Neural progenitor cell (in vitro differentiated cells): ENCODE data around the gene EDEM2. TPM values are rescaled to one million over a fixed set of nuclear protein-coding genes. Genes with fewer than 3 reads are reported as not detected.
"Not testable (repeated sequence)": the region's sequence is repeated elsewhere in the genome, so short reads cannot be mapped to it uniquely, and the experiment has no call there.

Experiments
- DNase-seq: peaks from one replicate; pipeline ENCODE4 v3.0.0-alpha.2; 2016; ENCODE audit warnings: low spot score
- H2AFZ ChIP-seq: fragments of 200-600 bp; sonication (generic); replicated peaks from 2 replicates; pipeline ENCODE4 v1.6.1; 2016; ENCODE audit warnings: antibody characterized with exemption
- H3F3A ChIP-seq: fragments of 200-600 bp; sonication (generic); 2 replicates; pipeline ENCODE4 v1.6.1; 2016; ENCODE audit warnings: antibody characterized with exemption, low read depth
- H3K27ac ChIP-seq: fragments of 200-600 bp; sonication (generic); 2 replicates; pipeline ENCODE4 v1.5.1; 2016; ENCODE audit warnings: mild to moderate bottlenecking
- H3K27me3 ChIP-seq: fragments of 200-600 bp; sonication (generic); 2 replicates; pipeline ENCODE4 v1.6.1; 2016; ENCODE audit warnings: mild to moderate bottlenecking, moderate library complexity
- H3K36me3 ChIP-seq: fragments of 200-600 bp; sonication (generic); 2 replicates; pipeline ENCODE4 v1.5.1; 2016
- H3K4me1 ChIP-seq: fragments of 200-600 bp; sonication (generic); 2 replicates; pipeline ENCODE4 v1.6.1; 2016; ENCODE audit warnings: mixed run types
- H3K4me2 ChIP-seq: fragments of 200-600 bp; sonication (generic); 2 replicates; pipeline ENCODE4 v1.6.1; 2016
- H3K4me3 ChIP-seq: fragments of 200-600 bp; sonication (generic); 2 replicates; pipeline ENCODE4 v1.5.1; 2016
- H3K79me2 ChIP-seq: fragments of 200-600 bp; sonication (generic); 2 replicates; pipeline ENCODE4 v1.6.1; 2016; ENCODE audit warnings: low read depth
- H3K9ac ChIP-seq: fragments of 200-600 bp; sonication (generic); 2 replicates; pipeline ENCODE4 v1.6.1; 2016
- H3K9me3 ChIP-seq: fragments of 200-600 bp; sonication (generic); 2 replicates; pipeline ENCODE4 v1.5.1; 2016; ENCODE audit warnings: low read depth
- H4K20me1 ChIP-seq: fragments of 200-600 bp; sonication (generic); 2 replicates; pipeline ENCODE4 v1.6.1; 2016; ENCODE audit warnings: low read depth
- H3K27ac Mint-ChIP-seq: 3 replicates; pipeline ENCODE4 v1.8.0; 2021; ENCODE audit warnings: mixed read lengths
- H3K27me3 Mint-ChIP-seq: 2 replicates; pipeline ENCODE4 v1.8.0; 2022; ENCODE audit warnings: low read depth, mild to moderate bottlenecking, inconsistent platforms, moderate library complexity, mixed read lengths; ENCODE audit not compliant: insufficient read depth
- H3K36me3 Mint-ChIP-seq: 3 replicates; pipeline ENCODE4 v1.8.0; 2021; ENCODE audit warnings: mixed read lengths
- H3K4me1 Mint-ChIP-seq: 3 replicates; pipeline ENCODE4 v1.8.0; 2021; ENCODE audit warnings: mixed read lengths
- H3K4me3 Mint-ChIP-seq: 3 replicates; pipeline ENCODE4 v1.8.0; 2021; ENCODE audit warnings: mild to moderate bottlenecking, moderate library complexity, mixed read lengths
- H3K9me3 Mint-ChIP-seq: 3 replicates; pipeline ENCODE4 v1.8.0; 2020; ENCODE audit warnings: mixed read lengths
- EZH2 ChIP-seq: fragments of 200-600 bp; sonication (generic); IDR thresholded peaks from 2 replicates; pipeline ENCODE4 v1.6.1; 2017; ENCODE audit warnings: antibody characterized with exemption, mild to moderate bottlenecking, moderate library complexity
- EZH2phosphoT487 ChIP-seq: fragments of 200-600 bp; sonication (generic); IDR thresholded peaks from 2 replicates; pipeline ENCODE4 v1.6.1; 2017; ENCODE audit warnings: antibody characterized with exemption
- total RNA-seq: library from RNA; depleted of rRNA; stranded (reverse); fragments of >200 nt; gene quantifications from 2 replicates; pipeline ENCODE4 v1.2.3, GENCODE V29; 2015; ENCODE audit warnings: low replicate concordance
- TF ChIP-seq, protein P1 (sequence below): fragments of 200-600 bp; sonication (generic); IDR thresholded peaks from 2 replicates; pipeline ENCODE4 v1.5.1; 2017; ENCODE audit warnings: antibody characterized with exemption, mild to moderate bottlenecking

The EDEM2 gene
- total RNA-seq, 1 donor from 2014 or later = 9.3 TPM

- H3K4me3 Mint-ChIP-seq = no peak overlapping the region
- no peaks in the 10 kb centered on the region for H3K9me3 Mint-ChIP-seq
- H3F3A ChIP-seq = peaks cover 3% of the 10 kb centered on the region
- H3K36me3 ChIP-seq = no peaks in the 10 kb centered on the region
- no peaks in the 10 kb centered on the region for H3K4me1 ChIP-seq
- DNase-seq = no peak
- no peaks in the 10 kb centered on the region for H3K9me3 ChIP-seq
- no peak overlapping the region for H3K4me3 ChIP-seq
- H3K27me3 ChIP-seq = no peaks in the 10 kb centered on the region
- TF ChIP-seq EZH2 (no peak), EZH2phosphoT487 (no peak)
- TF ChIP-seq, protein P1, sequence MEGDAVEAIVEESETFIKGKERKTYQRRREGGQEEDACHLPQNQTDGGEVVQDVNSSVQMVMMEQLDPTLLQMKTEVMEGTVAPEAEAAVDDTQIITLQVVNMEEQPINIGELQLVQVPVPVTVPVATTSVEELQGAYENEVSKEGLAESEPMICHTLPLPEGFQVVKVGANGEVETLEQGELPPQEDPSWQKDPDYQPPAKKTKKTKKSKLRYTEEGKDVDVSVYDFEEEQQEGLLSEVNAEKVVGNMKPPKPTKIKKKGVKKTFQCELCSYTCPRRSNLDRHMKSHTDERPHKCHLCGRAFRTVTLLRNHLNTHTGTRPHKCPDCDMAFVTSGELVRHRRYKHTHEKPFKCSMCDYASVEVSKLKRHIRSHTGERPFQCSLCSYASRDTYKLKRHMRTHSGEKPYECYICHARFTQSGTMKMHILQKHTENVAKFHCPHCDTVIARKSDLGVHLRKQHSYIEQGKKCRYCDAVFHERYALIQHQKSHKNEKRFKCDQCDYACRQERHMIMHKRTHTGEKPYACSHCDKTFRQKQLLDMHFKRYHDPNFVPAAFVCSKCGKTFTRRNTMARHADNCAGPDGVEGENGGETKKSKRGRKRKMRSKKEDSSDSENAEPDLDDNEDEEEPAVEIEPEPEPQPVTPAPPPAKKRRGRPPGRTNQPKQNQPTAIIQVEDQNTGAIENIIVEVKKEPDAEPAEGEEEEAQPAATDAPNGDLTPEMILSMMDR = no peak
- H3K27ac Mint-ChIP-seq = no peak overlapping the region
- no peak overlapping the region for H3K9ac ChIP-seq
- H3K27me3 Mint-ChIP-seq = peaks cover 4% of the 10 kb centered on the region
- no peak overlapping the region for H3K27ac ChIP-seq
- H3K4me1 Mint-ChIP-seq = no peaks in the 10 kb centered on the region
- no peaks in the 10 kb centered on the region for H4K20me1 ChIP-seq
- H3K36me3 Mint-ChIP-seq = no peaks in the 10 kb centered on the region
- H2AFZ ChIP-seq = no peak overlapping the region
- H3K4me2 ChIP-seq = no peak overlapping the region
- H3K79me2 ChIP-seq = no peaks in the 10 kb centered on the region
These were observed 8.8 kb upstream of the EDEM2 start for GRCh38 chr20:35155936-35156335.

GRCh38 chr20:35151736-35152135 is 4.6 kb upstream of the EDEM2 start:
- Histone ChIP-seq H3K36me3 (no peaks in the 10 kb centered on the region), H3K79me2 (no peaks in the 10 kb centered on the region), H3K9ac (no peak overlapping the region), H3F3A (peaks cover 6% of the 10 kb centered on the region), H2AFZ (no peak overlapping the region), H3K4me2 (no peak overlapping the region), H3K4me1 (peaks cover 4% of the 10 kb centered on the region), H4K20me1 (no peaks in the 10 kb centered on the region), H3K27ac (no peak overlapping the region), H3K4me3 (no peak overlapping the region), H3K27me3 (no peaks in the 10 kb centered on the region), H3K9me3 (no peaks in the 10 kb centered on the region)
- no peak for DNase-seq
- H3K36me3 Mint-ChIP-seq = no peaks in the 10 kb centered on the region
- H3K9me3 Mint-ChIP-seq = no peaks in the 10 kb centered on the region
- H3K4me1 Mint-ChIP-seq = peaks cover 9% of the 10 kb centered on the region
- no peak overlapping the region for H3K4me3 Mint-ChIP-seq
- peaks cover 4% of the 10 kb centered on the region for H3K27me3 Mint-ChIP-seq
- H3K27ac Mint-ChIP-seq = no peak overlapping the region
- TF ChIP-seq, protein P1 = no peak
- TF ChIP-seq EZH2 (no peak), EZH2phosphoT487 (no peak)

DNA sequence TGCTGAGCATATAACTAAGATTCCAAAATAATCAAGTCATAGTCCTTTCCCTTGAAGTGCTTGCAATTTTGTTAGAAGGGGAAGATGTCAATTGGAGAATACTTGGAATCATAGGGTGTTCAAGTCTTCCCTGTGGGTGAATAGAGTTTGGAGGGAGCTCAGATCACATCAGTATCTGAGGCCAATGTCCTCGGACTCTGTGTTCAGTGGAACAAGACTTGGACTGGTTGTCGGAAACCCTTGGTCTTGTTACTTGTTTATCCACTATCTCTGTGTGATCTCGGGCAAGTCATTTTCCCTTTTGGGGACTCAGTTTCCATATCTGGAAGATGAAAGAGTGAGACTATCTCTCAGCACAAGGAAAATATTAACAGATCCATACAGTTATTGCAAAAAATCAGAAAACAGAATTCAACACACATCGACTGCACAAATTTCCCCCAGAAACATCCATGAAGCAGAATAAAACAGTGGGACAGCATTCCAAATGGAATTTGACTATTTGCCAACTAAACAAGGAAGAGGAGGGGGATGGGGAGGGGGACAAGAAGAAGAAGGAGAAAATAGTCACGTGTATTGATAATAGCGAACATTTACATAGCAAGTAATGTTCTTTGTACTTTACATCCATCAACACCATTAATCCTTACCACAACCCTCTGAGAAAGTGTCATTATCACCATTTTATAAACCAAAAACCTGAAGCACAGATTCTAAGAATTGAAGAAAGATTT is 3.9 kb upstream of the EDEM2 start:
- Histone ChIP-seq H3K79me2 (no peaks in the 10 kb centered on the region), H3K4me3 (no peak overlapping the region), H3F3A (peaks cover 13% of the 10 kb centered on the region), H3K9ac (no peak overlapping the region), H3K36me3 (no peaks in the 10 kb centered on the region), H3K4me1 (peaks cover 8% of the 10 kb centered on the region), H3K4me2 (no peak overlapping the region), H4K20me1 (peaks cover 3% of the 10 kb centered on the region), H2AFZ (no peak overlapping the region), H3K27ac (no peak overlapping the region), H3K27me3 (no peaks in the 10 kb centered on the region), H3K9me3 (no peaks in the 10 kb centered on the region)
- Mint-ChIP-seq H3K4me3 (no peak overlapping the region), H3K4me1 (peaks cover 13% of the 10 kb centered on the region), H3K36me3 (no peaks in the 10 kb centered on the region), H3K27ac (no peak overlapping the region), H3K9me3 (no peaks in the 10 kb centered on the region), H3K27me3 (peaks cover 4% of the 10 kb centered on the region)
- TF ChIP-seq, protein P1 = no peak
- TF ChIP-seq EZH2phosphoT487 (no peak), EZH2 (no peak)
- no peak for DNase-seq

GRCh38 chr20:35147575-35148071 is 487 bp upstream of the EDEM2 start:
- not testable (repeated sequence) for H3K27ac ChIP-seq, H3K4me1 ChIP-seq, H3K36me3 ChIP-seq, H3K9ac ChIP-seq, H3K27ac Mint-ChIP-seq, H3K36me3 Mint-ChIP-seq, H4K20me1 ChIP-seq, H3K9me3 ChIP-seq, H3K27me3 Mint-ChIP-seq, H3K9me3 Mint-ChIP-seq, H3K79me2 ChIP-seq, H3K27me3 ChIP-seq
- peak overlapping the region; percentile 90 for H3K4me3 Mint-ChIP-seq
- Histone ChIP-seq H3K4me3 (peak overlapping the region; percentile 65), H3K4me2 (peak overlapping the region; percentile 87), H2AFZ (peak overlapping the region; percentile 94), H3F3A (peaks cover 12% of the 10 kb centered on the region)
- H3K4me1 Mint-ChIP-seq = peaks cover 17% of the 10 kb centered on the region
- peak; percentile 40 for DNase-seq
